Central memory CD8-positive, alpha-beta T cell (primary cell): ENCODE results near the gene IARS1.

Experiments
- ATAC-seq: fragments of 150-1000 bp; cut with Tn5 transposase; replicated peaks from 2 replicates; pipeline ENCODE4 v1.10.0; 2022; ENCODE audit warnings: mild to moderate bottlenecking, moderate FRiP score, moderate number of reproducible peaks; ENCODE audit not compliant: poor library complexity, severe bottlenecking; ENCODE audit errors: extremely low read depth
- DNase-seq, 2 donors: peaks; one replicate each; pipeline ENCODE4 v3.0.0; 2021; ENCODE audit warnings: low spot score in 2 of 2
- H3K27ac Mint-ChIP-seq: one replicate; pipeline ENCODE4 v1.8.0; 2022; ENCODE audit warnings: low read depth, mild to moderate bottlenecking, moderate library complexity, mixed read lengths
- H3K27me3 Mint-ChIP-seq: one replicate; pipeline ENCODE4 v1.8.0; 2022; ENCODE audit warnings: mixed read lengths
- H3K36me3 Mint-ChIP-seq: one replicate; pipeline ENCODE4 v1.8.0; 2022; ENCODE audit warnings: mild to moderate bottlenecking, moderate library complexity, mixed read lengths; ENCODE audit not compliant: insufficient read depth
- H3K4me1 Mint-ChIP-seq: one replicate; pipeline ENCODE4 v1.8.0; 2022; ENCODE audit warnings: mixed read lengths
- H3K4me3 Mint-ChIP-seq: one replicate; pipeline ENCODE4 v1.8.0; 2022; ENCODE audit warnings: mild to moderate bottlenecking, moderate library complexity, mixed read lengths
- H3K9me3 Mint-ChIP-seq: one replicate; pipeline ENCODE4 v1.8.0; 2022; ENCODE audit warnings: mixed read lengths

Gene IARS1

GRCh38 chr9:92257327-92257726, 36.2 kb downstream of the IARS1 start:
- no peak overlapping the region for H3K4me3 Mint-ChIP-seq
- H3K4me1 Mint-ChIP-seq = no peaks in the 10 kb centered on the region
- H3K27ac Mint-ChIP-seq = no peak overlapping the region
- H3K9me3 Mint-ChIP-seq = no peaks in the 10 kb centered on the region
- H3K36me3 Mint-ChIP-seq = peaks cover 70% of the 10 kb centered on the region
- DNase-seq (no peak), ATAC-seq (no peak)
- no peaks in the 10 kb centered on the region for H3K27me3 Mint-ChIP-seq

- DNase-seq = no peak
- Mint-ChIP-seq H3K27ac (no peak overlapping the region), H3K4me3 (no peak overlapping the region), H3K4me1 (no peaks in the 10 kb centered on the region), H3K9me3 (no peaks in the 10 kb centered on the region), H3K27me3 (no peaks in the 10 kb centered on the region), H3K36me3 (peaks cover 60% of the 10 kb centered on the region)
- no peak for ATAC-seq
Observed at GRCh38 chr9:92254381-92255337, 38.8 kb downstream of the IARS1 start.

- Mint-ChIP-seq H3K27me3 (no peaks in the 10 kb centered on the region), H3K27ac (no peak overlapping the region), H3K4me1 (no peaks in the 10 kb centered on the region), H3K9me3 (no peaks in the 10 kb centered on the region), H3K4me3 (no peak overlapping the region), H3K36me3 (peaks cover 56% of the 10 kb centered on the region)
- no peak for DNase-seq
- no peak for ATAC-seq
Observed at GRCh38 chr9:92253656-92254055, 39.8 kb downstream of the IARS1 start.

GRCh38 chr9:92247981-92248380, 45.5 kb downstream of the IARS1 start:
- no peaks in the 10 kb centered on the region for H3K4me1 Mint-ChIP-seq
- peaks cover 63% of the 10 kb centered on the region for H3K36me3 Mint-ChIP-seq
- no peak overlapping the region for H3K27ac Mint-ChIP-seq
- H3K4me3 Mint-ChIP-seq = no peak overlapping the region
- ATAC-seq (no peak), DNase-seq (no peak)
- no peaks in the 10 kb centered on the region for H3K9me3 Mint-ChIP-seq
- no peaks in the 10 kb centered on the region for H3K27me3 Mint-ChIP-seq

GRCh38 chr9:92247296-92247695, 46.2 kb downstream of the IARS1 start:
- Mint-ChIP-seq H3K9me3 (no peaks in the 10 kb centered on the region), H3K27me3 (no peaks in the 10 kb centered on the region), H3K27ac (no peak overlapping the region), H3K4me1 (no peaks in the 10 kb centered on the region), H3K36me3 (peaks cover 64% of the 10 kb centered on the region), H3K4me3 (no peak overlapping the region)
- no peak for ATAC-seq
- DNase-seq = no peak

GRCh38 chr9:92245005-92245797, 48.3 kb downstream of the IARS1 start:
- Mint-ChIP-seq H3K36me3 (peaks cover 77% of the 10 kb centered on the region), H3K27ac (no peak overlapping the region)

More at GRCh38 chr9:92245005-92245797, 48.3 kb downstream of the IARS1 start:
- H3K4me3 Mint-ChIP-seq = no peak overlapping the region
- no peaks in the 10 kb centered on the region for H3K9me3 Mint-ChIP-seq
- DNase-seq (no peak), ATAC-seq (no peak)
- no peaks in the 10 kb centered on the region for H3K27me3 Mint-ChIP-seq
- no peaks in the 10 kb centered on the region for H3K4me1 Mint-ChIP-seq
